Heart right ventricle (tissue), 16 donors: ENCODE results near the gene FGD4. TPM values are rescaled to one million over a fixed set of nuclear protein-coding genes. Genes with fewer than 3 reads are reported as not detected.

Experiments used
- ATAC-seq, 8 donors: fragments of 200-7000 bp; cut with Tn5 transposase; one replicate each; pipeline ENCODE4 v1.9.1; 2020; ENCODE audit warnings: mild to moderate bottlenecking in 8 of 8, moderate library complexity in 8 of 8, moderate number of reproducible peaks in 1 of 8
- DNase-seq, 2 donors: peaks; one replicate each; pipeline ENCODE4 v3.0.0-alpha.2; 2020
- H3K27ac ChIP-seq, 10 donors: fragments of 200-600 bp; sonication (generic) in 2 of 10; one replicate each; pipeline versions ENCODE4 v1.5.0 to v1.8.0; 2020 to 2022; ENCODE audit warnings: mild to moderate bottlenecking in 3 of 10
- H3K27me3 ChIP-seq, 7 donors: fragments of 200-600 bp; one replicate each; pipeline ENCODE4 v1.8.0; 2021 to 2022; ENCODE audit warnings: mild to moderate bottlenecking in 2 of 7
- H3K36me3 ChIP-seq, 9 donors: fragments of 200-600 bp; sonication (generic) in 1 of 9; one replicate each; pipeline versions ENCODE4 v1.5.0 to v1.8.0; 2020 to 2022; ENCODE audit warnings: mild to moderate bottlenecking in 2 of 9
- H3K4me1 ChIP-seq, 9 donors: fragments of 200-600 bp; sonication (generic) in 1 of 9; one replicate each; pipeline versions ENCODE4 v1.5.0 to v1.8.0; 2020 to 2022; ENCODE audit warnings: mild to moderate bottlenecking in 4 of 9
- H3K4me3 ChIP-seq, 10 donors: fragments of 200-600 bp; sonication (generic) in 2 of 10; one replicate each; pipeline versions ENCODE4 v1.5.0 to v1.8.0; 2020 to 2022; ENCODE audit warnings: mild to moderate bottlenecking in 7 of 10, moderate library complexity in 2 of 10
- H3K9me3 ChIP-seq, 11 donors: fragments of 200-600 bp in 10 of 11; sonication (generic) in 2 of 11; one replicate each; pipeline versions ENCODE4 v1.5.0 to v1.8.0; 2013 to 2022; ENCODE audit warnings: mild to moderate bottlenecking in 2 of 11, control low read depth in 1 of 11, moderate library complexity in 1 of 11
- WGBS, 2 donors: extraction: QIAGEN DNeasy Blood & Tissue Kit; methylation state at CpG; one replicate each; pipeline ENCODE4 v1.1.7; 2013; ENCODE audit warnings: inconsistent platforms in 1 of 2; 5-methylcytosine and 5-hydroxymethylcytosine counted together
- intact Hi-C, 10 donors: fragments of 100-400 bp; cut with DNase I; formaldehyde crosslinking; loops; one replicate each; pipeline versions ENCODE4 v1.11.1 to v1.14.2; 2022
- polyA plus RNA-seq, 2 donors: library from polyadenylated mRNA; stranded (reverse); fragments of 200-250 nt; gene quantifications; one replicate each; pipeline ENCODE4 v1.2.3, GENCODE V29; 2013
- total RNA-seq, 10 donors: library from RNA; stranded (reverse); fragmentation: NEBNext Ultra II Directional in 3 of 10; extraction: Animal tissue kit (Norgen Biotek cat#: 25700) in 3 of 10; gene quantifications; one replicate each; pipeline versions ENCODE4 v1.2.1 to v1.2.4, GENCODE V29; 2021 to 2023
- TF ChIP-seq, protein P1 (sequence below), 9 donors: fragments of 200-600 bp; sonication (generic) in 2 of 9; IDR thresholded peaks; one replicate each; pipeline versions ENCODE4 v1.5.0 to v1.8.0; 2021 to 2022; ENCODE audit warnings: antibody characterized with exemption in 9 of 9, mild to moderate bottlenecking in 5 of 9, moderate library complexity in 1 of 9
- donor health status: Arrhythmogenic right ventricular cardiomyopathy.
- donor health status: ischemic (EF 13 %, LVEDD 7.1; RV severe dilation, severe dysfunction).
- donor health status: healthy with polysubstance abuse.
- donor health status: DM: no; HTN: yes; CAD: no.
- donor health status: DM: no; HTN: no; CAD: no.
- donor health status: ischemic (EF 25% LVEDD 6.9; RV normal size, moderate dysfunction).
- donor health status: ischemic (EF 25% LVEDD 5.7; RV mildly dilated, moderate dysfunction).
- donor health status: healthy.
- donor health status: DM: yes; HTN: yes; CAD: no.
- donor health status: Ischemic cardiomyopathy.
- donor health status: ischemic (EF 35%, LVEDD 5.7; RV mildly dilated, moderate dysfunction).
- donor health status: nonischemic (EF 11% LVEDD 7.7; RV severe dilation, severe dysfunction).
- donor health status: DM: yes; HTN: yes; CAD: no.
- donor health status: PGD.
- donor health status: ischemic (EF 29% LVEDD 5.4; RV normal size, mild dysfunction).
- donor health status: nonischemic (EF 23%, LVEDD 6.1; RV moderate dilation, normal function).

FGD4 gene
- total and polyA plus RNA-seq, 12 donors, result 2.6 to 36.9 (median 25.5) TPM

DNA sequence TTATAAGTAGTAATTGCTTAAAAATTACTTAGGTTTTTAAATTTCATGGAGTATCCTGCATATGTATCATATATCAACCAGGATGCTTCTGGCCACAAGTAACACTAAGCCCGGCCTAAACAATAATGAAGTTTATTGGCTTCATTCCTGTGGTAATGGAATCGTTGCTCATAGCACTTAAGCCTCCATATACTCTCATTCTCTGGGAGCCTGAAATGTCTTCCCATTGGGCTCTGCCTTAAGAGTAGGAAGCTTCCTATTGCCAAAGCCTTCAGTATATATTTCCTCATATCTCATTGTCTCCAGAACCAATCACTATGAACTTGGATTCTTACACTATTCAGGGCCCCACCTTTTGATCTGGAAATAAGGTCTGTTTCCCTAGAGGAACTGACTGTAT is 195.9 kb downstream of the FGD4 start:
- no peaks in the 10 kb centered on the region for H3K9me3 ChIP-seq
- intact Hi-C loops, result no loop called here
- no peak overlapping the region for H3K4me3 ChIP-seq
- H3K4me1 ChIP-seq, result peaks cover 0 to 15% (median 8%) of the 10 kb centered on the region in 9 donors
- TF ChIP-seq, protein P1, sequence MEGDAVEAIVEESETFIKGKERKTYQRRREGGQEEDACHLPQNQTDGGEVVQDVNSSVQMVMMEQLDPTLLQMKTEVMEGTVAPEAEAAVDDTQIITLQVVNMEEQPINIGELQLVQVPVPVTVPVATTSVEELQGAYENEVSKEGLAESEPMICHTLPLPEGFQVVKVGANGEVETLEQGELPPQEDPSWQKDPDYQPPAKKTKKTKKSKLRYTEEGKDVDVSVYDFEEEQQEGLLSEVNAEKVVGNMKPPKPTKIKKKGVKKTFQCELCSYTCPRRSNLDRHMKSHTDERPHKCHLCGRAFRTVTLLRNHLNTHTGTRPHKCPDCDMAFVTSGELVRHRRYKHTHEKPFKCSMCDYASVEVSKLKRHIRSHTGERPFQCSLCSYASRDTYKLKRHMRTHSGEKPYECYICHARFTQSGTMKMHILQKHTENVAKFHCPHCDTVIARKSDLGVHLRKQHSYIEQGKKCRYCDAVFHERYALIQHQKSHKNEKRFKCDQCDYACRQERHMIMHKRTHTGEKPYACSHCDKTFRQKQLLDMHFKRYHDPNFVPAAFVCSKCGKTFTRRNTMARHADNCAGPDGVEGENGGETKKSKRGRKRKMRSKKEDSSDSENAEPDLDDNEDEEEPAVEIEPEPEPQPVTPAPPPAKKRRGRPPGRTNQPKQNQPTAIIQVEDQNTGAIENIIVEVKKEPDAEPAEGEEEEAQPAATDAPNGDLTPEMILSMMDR (IDR thresholded peaks at IDR 0.05), result no peak
- H3K36me3 ChIP-seq, result peaks cover 0 to 67% (median 0%) of the 10 kb centered on the region in 9 donors
- ATAC-seq, result no peak
- H3K27me3 ChIP-seq, result no peaks in the 10 kb centered on the region
- no peak overlapping the region for H3K27ac ChIP-seq
- DNase-seq, result no peak
- WGBS, 2 donors, result 81 to 85% methylated on average over 2 of the region's 2 CpGs

DNA sequence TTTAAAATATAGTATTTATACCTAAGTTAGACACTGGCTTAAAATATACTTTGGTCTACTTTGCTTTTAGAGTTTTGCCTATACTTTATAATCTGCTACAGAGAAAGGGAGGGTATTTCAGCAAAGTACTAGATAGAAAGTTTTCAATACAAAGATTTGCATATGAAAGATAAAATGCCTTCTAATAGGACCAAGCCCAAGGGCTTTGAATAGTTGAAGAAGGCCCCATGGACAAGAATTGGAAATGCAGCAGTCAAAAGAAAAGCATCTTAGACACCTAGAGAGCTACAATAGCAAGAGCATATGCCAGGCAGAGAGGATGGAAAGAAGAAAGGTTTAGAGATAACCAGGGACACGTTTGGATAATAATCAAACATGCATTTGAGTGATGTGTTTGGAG is 196.7 kb downstream of the FGD4 start:
- intact Hi-C loops, result no loop called here
- WGBS, 2 donors, result 18 to 23% methylated on average over 1 of the region's 1 CpG

DNA sequence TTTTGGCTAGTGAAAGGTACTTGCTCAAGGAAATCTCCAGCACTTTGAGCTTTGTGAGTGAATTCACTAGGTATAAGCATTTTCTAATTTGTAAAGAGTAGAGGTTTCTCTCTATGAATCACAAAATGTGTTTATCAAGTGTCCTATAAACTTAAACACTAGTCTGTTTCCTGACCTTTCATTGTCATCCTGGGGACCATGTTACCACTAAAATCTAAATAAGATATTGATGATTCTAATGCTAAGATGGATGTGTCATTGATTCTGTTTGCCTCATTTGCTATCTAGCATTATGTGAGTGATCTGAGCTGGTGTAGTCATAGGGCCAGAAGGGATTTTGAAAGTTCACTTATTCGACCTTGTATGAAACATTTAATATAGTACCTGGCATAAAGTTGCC is 199.3 kb downstream of the FGD4 start:
- intact Hi-C loops, result no loop called here
- no peak for DNase-seq
- no peak overlapping the region for H3K27ac ChIP-seq
- TF ChIP-seq, protein P1 (IDR thresholded peaks at IDR 0.05), result no peak
- 88 to 89% methylated on average over 1 of the region's 1 CpG for WGBS, 2 donors
- H3K4me3 ChIP-seq, result no peak overlapping the region
- H3K27me3 ChIP-seq, result no peaks in the 10 kb centered on the region
- H3K9me3 ChIP-seq, result no peaks in the 10 kb centered on the region
- peaks cover 0 to 26% (median 0%) of the 10 kb centered on the region in 9 donors for H3K4me1 ChIP-seq
- H3K36me3 ChIP-seq, result peaks cover 0 to 77% (median 14%) of the 10 kb centered on the region in 9 donors
- ATAC-seq, result no peak

More for the DNA sequence above, 196.7 kb downstream of the FGD4 start:
- peaks cover 0 to 19% (median 8%) of the 10 kb centered on the region in 9 donors for H3K4me1 ChIP-seq
- no peaks in the 10 kb centered on the region for H3K27me3 ChIP-seq
- H3K27ac ChIP-seq, result no peak overlapping the region
- ATAC-seq (no peak), DNase-seq (no peak)
- TF ChIP-seq, protein P1 (IDR thresholded peaks at IDR 0.05), result no peak
- peaks cover 0 to 67% (median 0%) of the 10 kb centered on the region in 9 donors for H3K36me3 ChIP-seq
- no peaks in the 10 kb centered on the region for H3K9me3 ChIP-seq
- H3K4me3 ChIP-seq, result no peak overlapping the region

DNA sequence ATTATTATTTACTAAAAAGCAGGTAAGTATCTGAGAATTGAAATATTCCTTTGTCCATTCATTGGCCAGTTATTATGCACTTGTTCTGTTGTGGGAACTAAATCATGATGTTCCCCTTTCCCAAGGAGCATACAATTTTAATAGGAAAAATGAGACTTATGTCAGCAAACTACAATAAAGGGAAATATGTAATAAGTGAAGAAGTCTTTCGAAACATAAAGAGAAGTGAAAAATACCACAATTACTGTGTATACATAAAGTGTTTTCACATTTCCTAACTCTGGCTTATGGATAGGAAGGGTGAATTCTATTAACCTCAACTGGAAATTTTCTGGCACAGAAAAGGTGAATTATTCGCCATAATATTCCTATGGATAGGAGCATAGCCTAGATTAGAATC is 201.3 kb downstream of the FGD4 start:
- WGBS, 2 donors, result 89 to 95% methylated on average over 2 of the region's 2 CpGs
- Histone ChIP-seq H3K36me3 (peaks cover 0 to 88% (median 14%) of the 10 kb centered on the region in 9 donors), H3K4me1 (peaks cover 0 to 34% (median 8%) of the 10 kb centered on the region in 9 donors), H3K27ac (peak overlapping the region in 1 of 10 donors; percentile 8), H3K27me3 (no peaks in the 10 kb centered on the region), H3K9me3 (no peaks in the 10 kb centered on the region), H3K4me3 (no peak overlapping the region)
- TF ChIP-seq, protein P1 (IDR thresholded peaks at IDR 0.05), result no peak
- ATAC-seq (peak in 1 of 8 donors; percentile 45), DNase-seq (no peak)
- intact Hi-C loops, result loop anchor here in 1 of 10 donors (5.0 kb wide), 1 partner anchor 37 kb away; no protein-coding TSS in a partner anchor
